HG02588 (cell line): ENCODE results near the gene SLFN12L.
A peak's percentile ranks its signal among the peaks of the same experiment; 100 is the strongest.
"Not testable (repeated sequence)": the region's sequence is repeated elsewhere in the genome, so short reads cannot be mapped to it uniquely, and the experiment has no call there.

Experiments used
- ATAC-seq: cut with Tn5 transposase; IDR thresholded peaks from one replicate; pipeline ENCODE4 v1.9.1; 2021; ENCODE audit warnings: mild to moderate bottlenecking, moderate library complexity; ENCODE audit not compliant: unreplicated experiment

Gene SLFN12L

GRCh38 chr17:35537601-35538141 is at the start of gene SLFN12L:
Gene SLFN12L (minus strand): TSS chr17:35537678. CDS start chr17:35522364, 15,314 bp downstream.
- no peak for ATAC-seq

GRCh38 chr17:35586569-35587073 is 49.1 kb upstream of the SLFN12L start:
- ATAC-seq: peak; percentile 4

- ATAC-seq: no peak
These were observed 46.6 kb upstream of the SLFN12L start for GRCh38 chr17:35584061-35584460.

GRCh38 chr17:35578929-35579432 is 41.5 kb upstream of the SLFN12L start:
- ATAC-seq: no peak

GRCh38 chr17:35578197-35578928 is 40.9 kb upstream of the SLFN12L start, which contains the start of gene PEX12:
Gene PEX12 (minus strand): TSS chr17:35578571. CDS start chr17:35578021, 550 bp downstream.
- ATAC-seq: peak; percentile 87

- ATAC-seq: no peak
These were observed 40.3 kb upstream of the SLFN12L start for GRCh38 chr17:35577830-35578196.

- no peak for ATAC-seq
These were observed 38.3 kb upstream of the SLFN12L start for GRCh38 chr17:35575759-35576158.

- no peak for ATAC-seq
These were observed 31.9 kb upstream of the SLFN12L start for GRCh38 chr17:35569405-35569804.

- ATAC-seq: no peak
These were observed 31.1 kb upstream of the SLFN12L start for GRCh38 chr17:35568561-35568960.

- no peak for ATAC-seq
These were observed 29.5 kb upstream of the SLFN12L start for GRCh38 chr17:35566968-35567367.

GRCh38 chr17:35563181-35563580 is 25.7 kb upstream of the SLFN12L start:
- ATAC-seq: not testable (repeated sequence)

- no peak for ATAC-seq
These were observed 23.2 kb upstream of the SLFN12L start, which contains the start of gene SLFN14 for GRCh38 chr17:35560703-35561102. Gene SLFN14 (minus strand): TSS chr17:35560819. CDS start chr17:35558062, 2,757 bp downstream.

- ATAC-seq: no peak
These were observed 22.2 kb upstream of the SLFN12L start for GRCh38 chr17:35559495-35560210.

- ATAC-seq: no peak
These were observed 19.9 kb upstream of the SLFN12L start for GRCh38 chr17:35557353-35557752.

- ATAC-seq: no peak
These were observed 18.2 kb upstream of the SLFN12L start for GRCh38 chr17:35555691-35556090.

GRCh38 chr17:35554668-35555067 is 17.2 kb upstream of the SLFN12L start:
- ATAC-seq: no peak

GRCh38 chr17:35553310-35553709 is 15.8 kb upstream of the SLFN12L start:
- ATAC-seq: no peak

- no peak for ATAC-seq
These were observed 11.5 kb upstream of the SLFN12L start for GRCh38 chr17:35548978-35549377.

GRCh38 chr17:35548208-35548810 is 10.8 kb upstream of the SLFN12L start:
- no peak for ATAC-seq

GRCh38 chr17:35546487-35546886 is 9.0 kb upstream of the SLFN12L start:
- no peak for ATAC-seq

GRCh38 chr17:35545150-35545549 is 7.7 kb upstream of the SLFN12L start:
- no peak for ATAC-seq
